ENCODE data around the gene PCDH1.

PCDH1 gene

GRCh38 chr5:141869514-141869913, 8.7 kb downstream of the PCDH1 start:
- DNase-seq (ENCODE audit: low read depth) = no peak
- no peak for TF ChIP-seq CTCF (conservative IDR thresholded peaks at IDR 0.05; ENCODE audit: control insufficient read depth, insufficient read depth, low read depth, low read length)

GRCh38 chr5:141869040-141869439, 9.2 kb downstream of the PCDH1 start:
- DNase-seq (ENCODE audit: low read depth) = no peak
- H3K4me3 ChIP-seq (ENCODE audit: control insufficient read depth, low read depth, low read length) = no peak overlapping the region
- TF ChIP-seq CTCF (conservative IDR thresholded peaks at IDR 0.05; ENCODE audit: control insufficient read depth, insufficient read depth, low read depth, low read length) = no peak

More at GRCh38 chr5:141869514-141869913, 8.7 kb downstream of the PCDH1 start:
- no peak overlapping the region for H3K4me3 ChIP-seq (ENCODE audit: control insufficient read depth, low read depth, low read length)

GRCh38 chr5:141868541-141868940, 9.7 kb downstream of the PCDH1 start:
- no peak overlapping the region for H3K4me3 ChIP-seq (ENCODE audit: control insufficient read depth, low read depth, low read length)
- TF ChIP-seq CTCF (conservative IDR thresholded peaks at IDR 0.05; ENCODE audit: control insufficient read depth, insufficient read depth, low read depth, low read length) = no peak
- DNase-seq (ENCODE audit: low read depth) = no peak

GRCh38 chr5:141867651-141868050, 10.6 kb downstream of the PCDH1 start:
- no peak for TF ChIP-seq CTCF (conservative IDR thresholded peaks at IDR 0.05; ENCODE audit: control insufficient read depth, insufficient read depth, low read depth, low read length)
- DNase-seq (ENCODE audit: low read depth) = no peak
- no peak overlapping the region for H3K4me3 ChIP-seq (ENCODE audit: control insufficient read depth, low read depth, low read length)

GRCh38 chr5:141867139-141867538, 11.1 kb downstream of the PCDH1 start:
- TF ChIP-seq CTCF (conservative IDR thresholded peaks at IDR 0.05; ENCODE audit: control insufficient read depth, insufficient read depth, low read depth, low read length) = no peak
- no peak for DNase-seq (ENCODE audit: low read depth)
- H3K4me3 ChIP-seq (ENCODE audit: control insufficient read depth, low read depth, low read length) = no peak overlapping the region

GRCh38 chr5:141866096-141866495, 12.1 kb downstream of the PCDH1 start:
- H3K4me3 ChIP-seq (ENCODE audit: control insufficient read depth, low read depth, low read length) = no peak overlapping the region
- TF ChIP-seq CTCF (conservative IDR thresholded peaks at IDR 0.05; ENCODE audit: control insufficient read depth, insufficient read depth, low read depth, low read length) = no peak
- no peak for DNase-seq (ENCODE audit: low read depth)

GRCh38 chr5:141865406-141865805, 12.8 kb downstream of the PCDH1 start:
- H3K4me3 ChIP-seq (ENCODE audit: control insufficient read depth, low read depth, low read length) = no peak overlapping the region
- no peak for TF ChIP-seq CTCF (conservative IDR thresholded peaks at IDR 0.05; ENCODE audit: control insufficient read depth, insufficient read depth, low read depth, low read length)
- DNase-seq (ENCODE audit: low read depth) = no peak

Data from fibroblast of mammary gland (primary cell).